ENCODE measurements around the gene ZFR. TPM values are rescaled to one million over a fixed set of nuclear protein-coding genes. Genes with fewer than 3 reads are reported as not detected.

The ZFR gene
- 50.8 and 50.9 TPM in 2 replicates for total RNA-seq

- intact Hi-C loops (cut with micrococcal nuclease) = loop anchor here (1.0 to 2.0 kb wide), 4 partner anchors 131 to 912 kb away; partner anchors contain the start of genes C5orf22, DROSHA, GOLPH3 and SUB1
Measured at GRCh38 chr5:32444431-32445286, at the start of gene ZFR. Gene ZFR, minus strand, starts transcription at chr5:32444740. Its CDS starts 82 bp downstream, at chr5:32444658.

- intact Hi-C loops (cut with micrococcal nuclease) = no loop called here
Measured at GRCh38 chr5:32490972-32491557, 46.5 kb upstream of the ZFR start.

GRCh38 chr5:32489791-32490562 lies 45.4 kb upstream of the ZFR start:
- intact Hi-C loops (cut with micrococcal nuclease) = loop anchor here (1.0 to 5.0 kb wide), 3 partner anchors 42 to 123 kb away; no protein-coding TSS in a partner anchor

- intact Hi-C loops (cut with micrococcal nuclease) = loop anchor here (5.0 kb wide), 1 partner anchor 45 kb away; no protein-coding TSS in a partner anchor
Measured at GRCh38 chr5:32487424-32487823, 42.9 kb upstream of the ZFR start.

- intact Hi-C loops (cut with micrococcal nuclease) = loop anchor here (5.0 kb wide), 1 partner anchor 45 kb away; no protein-coding TSS in a partner anchor
Measured at GRCh38 chr5:32487008-32487407, 42.5 kb upstream of the ZFR start.

GRCh38 chr5:32482193-32482592 lies 37.7 kb upstream of the ZFR start:
- intact Hi-C loops (cut with micrococcal nuclease) = no loop called here

- intact Hi-C loops (cut with micrococcal nuclease) = no loop called here
Measured at GRCh38 chr5:32479096-32479495, 34.6 kb upstream of the ZFR start.

GRCh38 chr5:32476891-32477290 lies 32.4 kb upstream of the ZFR start:
- intact Hi-C loops (cut with micrococcal nuclease) = no loop called here

- intact Hi-C loops (cut with micrococcal nuclease) = no loop called here
Measured at GRCh38 chr5:32475334-32476097, 31.0 kb upstream of the ZFR start.

- intact Hi-C loops (cut with micrococcal nuclease) = no loop called here
Measured at GRCh38 chr5:32474209-32474854, 29.8 kb upstream of the ZFR start.

GRCh38 chr5:32473072-32473471 lies 28.5 kb upstream of the ZFR start:
- intact Hi-C loops (cut with micrococcal nuclease) = no loop called here

GRCh38 chr5:32471784-32472183 lies 27.2 kb upstream of the ZFR start:
- intact Hi-C loops (cut with micrococcal nuclease) = no loop called here

GRCh38 chr5:32465076-32465475 lies 20.5 kb upstream of the ZFR start:
- intact Hi-C loops (cut with micrococcal nuclease) = no loop called here

GRCh38 chr5:32462618-32463017 lies 18.1 kb upstream of the ZFR start:
- intact Hi-C loops (cut with micrococcal nuclease) = no loop called here

GRCh38 chr5:32461441-32462120 lies 17.0 kb upstream of the ZFR start:
- intact Hi-C loops (cut with micrococcal nuclease) = no loop called here

GRCh38 chr5:32460702-32461101 lies 16.2 kb upstream of the ZFR start:
- intact Hi-C loops (cut with micrococcal nuclease) = no loop called here

GRCh38 chr5:32458880-32459495 lies 14.4 kb upstream of the ZFR start:
- intact Hi-C loops (cut with micrococcal nuclease) = no loop called here

- intact Hi-C loops (cut with micrococcal nuclease) = no loop called here
Measured at GRCh38 chr5:32455311-32455710, 10.8 kb upstream of the ZFR start.

GRCh38 chr5:32454821-32455220 lies 10.3 kb upstream of the ZFR start:
- intact Hi-C loops (cut with micrococcal nuclease) = no loop called here
